Measurements from ENCODE around the gene CLDN6.

Gene CLDN6

GRCh38 chr16:2974319-2975056 is 43.5 kb downstream of the CLDN6 start:
- ChIA-PET CTCF (interaction anchor here (1.0 to 2.3 kb wide), 5 partner anchors 9 to 56 kb away, joined by 3 to 7 read pairs (median 3); no protein-coding TSS in a partner anchor), POLR2A (no interaction called here)
- TF ChIP-seq CTCF (IDR thresholded peaks at IDR 0.05; ENCODE audit: control extremely low read depth, extremely low read depth, low read depth, missing control alignments) = no peak
- DNase-seq (ENCODE audit: extremely low spot score) = no peak

GRCh38 chr16:2973605-2974318 is 44.2 kb downstream of the CLDN6 start:
- DNase-seq (ENCODE audit: extremely low spot score) = no peak
- ChIA-PET POLR2A (no interaction called here), CTCF (interaction anchor here (1.1 to 2.3 kb wide), 2 partner anchors 47 to 57 kb away, joined by 3 to 7 read pairs; no protein-coding TSS in a partner anchor)
- TF ChIP-seq CTCF (IDR thresholded peaks at IDR 0.05; ENCODE audit: control extremely low read depth, extremely low read depth, low read depth, missing control alignments) = no peak

- no peak for DNase-seq (ENCODE audit: extremely low spot score)
- no peak for TF ChIP-seq CTCF (IDR thresholded peaks at IDR 0.05; ENCODE audit: control extremely low read depth, extremely low read depth, low read depth, missing control alignments)
- ChIA-PET CTCF (interaction anchor here (2.1 to 2.3 kb wide), 3 partner anchors 10 to 46 kb away, joined by 5 to 11 read pairs (median 7); partner anchors contain the start of gene KREMEN2), POLR2A (no interaction called here)
These were observed 44.9 kb downstream of the CLDN6 start for GRCh38 chr16:2973093-2973492.

- no peak for DNase-seq (ENCODE audit: extremely low spot score)
- ChIA-PET CTCF (interaction anchor here (0.6 to 2.3 kb wide), 6 partner anchors 9 to 175 kb away, joined by 3 to 11 read pairs (median 4); partner anchors contain the start of gene KREMEN2), POLR2A (no interaction called here)
- no peak for TF ChIP-seq CTCF (IDR thresholded peaks at IDR 0.05; ENCODE audit: control extremely low read depth, extremely low read depth, low read depth, missing control alignments)
These were observed 45.8 kb downstream of the CLDN6 start for GRCh38 chr16:2971985-2972784.

- no peak for TF ChIP-seq CTCF (IDR thresholded peaks at IDR 0.05; ENCODE audit: control extremely low read depth, extremely low read depth, low read depth, missing control alignments)
- ChIA-PET CTCF (interaction anchor here (0.6 to 2.1 kb wide), 5 partner anchors 8 to 174 kb away, joined by 3 to 11 read pairs (median 4); partner anchors contain the start of gene KREMEN2), POLR2A (interaction anchor here (0.6 kb wide), 1 partner anchor 721 kb away, joined by 5 read pairs; no protein-coding TSS in a partner anchor)
- DNase-seq (ENCODE audit: extremely low spot score) = no peak
These were observed 46.6 kb downstream of the CLDN6 start for GRCh38 chr16:2971134-2971984.

Data from GM10248 (cell line).